Activated CD8-positive, alpha-beta T cell treated with anti-CD3 and anti-CD28 coated beads for 36 hours (primary cell): ENCODE data around the gene PLAAT2. TPM values are rescaled to one million over a fixed set of nuclear protein-coding genes. Genes with fewer than 3 reads are reported as not detected.
"Not testable (repeated sequence)": the region's sequence is repeated elsewhere in the genome, so short reads cannot be mapped to it uniquely, and the experiment has no call there.

Experiments
- ATAC-seq: fragments of 200-7000 bp; cut with Tn5 transposase; one replicate; pipeline ENCODE4 v1.10.0; 2021; ENCODE audit warnings: mild to moderate bottlenecking, moderate library complexity
- CTCF ChIA-PET: fragments of 350-600 bp; sonication (Branson Sonifier 250); formaldehyde crosslinking; loops from one replicate; lab custom pipeline; 2021; ENCODE audit warnings: antibody characterized with exemption; lab: Charles Lee
- POLR2A ChIA-PET: fragments of 350-600 bp; sonication (Branson Sonifier 250); formaldehyde crosslinking; loops from one replicate; lab custom pipeline; 2021; ENCODE audit warnings: antibody characterized with exemption; lab: Charles Lee
- DNase-seq: peaks from one replicate; pipeline ENCODE4 v3.0.0-alpha.2; 2020
- H3K27ac Mint-ChIP-seq: one replicate; pipeline ENCODE4 v1.8.0; 2021; ENCODE audit warnings: mild to moderate bottlenecking, mixed read lengths
- H3K27me3 Mint-ChIP-seq: one replicate; pipeline ENCODE4 v1.8.0; 2021; ENCODE audit warnings: mixed read lengths
- H3K36me3 Mint-ChIP-seq: one replicate; pipeline ENCODE4 v1.8.0; 2021; ENCODE audit warnings: low read depth, mixed read lengths
- H3K4me1 Mint-ChIP-seq: one replicate; pipeline ENCODE4 v1.8.0; 2021; ENCODE audit warnings: low read depth, mixed read lengths
- H3K4me3 Mint-ChIP-seq: one replicate; pipeline ENCODE4 v1.8.0; 2021; ENCODE audit warnings: mild to moderate bottlenecking, moderate library complexity, mixed read lengths
- H3K9me3 Mint-ChIP-seq: one replicate; pipeline ENCODE4 v1.8.0; 2021; ENCODE audit warnings: mixed read lengths
- CTCF ChIP-seq: fragments of 200-600 bp; IDR thresholded peaks from one replicate; pipeline ENCODE4 v1.8.0; 2022; ENCODE audit warnings: antibody characterized with exemption, mild to moderate bottlenecking
- intact Hi-C: fragments of 100-400 bp; cut with micrococcal nuclease; formaldehyde crosslinking; loops from one replicate; pipeline ENCODE4 v1.10.0; 2022
- total RNA-seq, 2 experiments: library from RNA; stranded (reverse); gene quantifications; one replicate each; pipeline ENCODE4 v1.2.3, GENCODE V29; 2021

PLAAT2 gene
- total RNA-seq, 2 experiments from 2014 or later = 0.38 TPM; not detected in 1

GRCh38 chr11:63548178-63548577 is 15.0 kb downstream of the PLAAT2 start:
- peaks cover 3% of the 10 kb centered on the region for H3K36me3 Mint-ChIP-seq
- no peak overlapping the region for H3K27ac Mint-ChIP-seq
- POLR2A ChIA-PET = interaction anchor here (6.7 kb wide), 1 partner anchor 12 kb away, joined by 107 read pairs; the partner anchor contains the start of gene PLAAT4
- CTCF ChIA-PET = no interaction called here
- no peaks in the 10 kb centered on the region for H3K9me3 Mint-ChIP-seq
- H3K27me3 Mint-ChIP-seq = no peaks in the 10 kb centered on the region
- H3K4me3 Mint-ChIP-seq = no peak overlapping the region
- DNase-seq = no peak
- H3K4me1 Mint-ChIP-seq = peaks cover 31% of the 10 kb centered on the region
- no peak for ATAC-seq
- TF ChIP-seq CTCF = no peak
- intact Hi-C loops = no loop called here

GRCh38 chr11:63547061-63547460 is 16.1 kb downstream of the PLAAT2 start:
- intact Hi-C loops = no loop called here
- ATAC-seq (no peak), DNase-seq (no peak)
- TF ChIP-seq CTCF = no peak
- ChIA-PET CTCF (interaction anchor here (2.8 kb wide), 1 partner anchor 11 kb away, joined by 7 read pairs; the partner anchor contains the start of gene PLAAT4), POLR2A (interaction anchor here (1.3 to 3.7 kb wide), 2 partner anchors 10 to 14 kb away, joined by 3 to 17 read pairs; partner anchors contain the start of gene PLAAT4)
- Mint-ChIP-seq H3K9me3 (no peaks in the 10 kb centered on the region), H3K4me3 (no peak overlapping the region), H3K4me1 (peaks cover 29% of the 10 kb centered on the region), H3K36me3 (peaks cover 3% of the 10 kb centered on the region), H3K27ac (peak overlapping the region; percentile 11), H3K27me3 (no peaks in the 10 kb centered on the region)

GRCh38 chr11:63543711-63544110 is 19.5 kb downstream of the PLAAT2 start:
- Mint-ChIP-seq H3K4me3 (no peak overlapping the region), H3K9me3 (no peaks in the 10 kb centered on the region), H3K36me3 (no peaks in the 10 kb centered on the region), H3K27ac (no peak overlapping the region), H3K4me1 (peaks cover 26% of the 10 kb centered on the region), H3K27me3 (no peaks in the 10 kb centered on the region)
- POLR2A ChIA-PET = interaction anchor here (2.8 kb wide), 1 partner anchor 7 kb away, joined by 13 read pairs; no protein-coding TSS in a partner anchor
- ATAC-seq (no peak), DNase-seq (no peak)
- no peak for TF ChIP-seq CTCF
- CTCF ChIA-PET = interaction anchor here (1.4 to 2.7 kb wide), 2 partner anchors 10 to 64 kb away, joined by 4 to 12 read pairs; no protein-coding TSS in a partner anchor
- intact Hi-C loops = no loop called here

GRCh38 chr11:63542506-63542905 is 20.7 kb downstream of the PLAAT2 start:
- intact Hi-C loops, H3K4me3 Mint-ChIP-seq, DNase-seq, H3K9me3 Mint-ChIP-seq, H3K27me3 Mint-ChIP-seq, ATAC-seq, H3K36me3 Mint-ChIP-seq: not testable (repeated sequence)
- ChIA-PET CTCF (interaction anchor here (2.7 kb wide), 1 partner anchor 63 kb away, joined by 12 read pairs; no protein-coding TSS in a partner anchor), POLR2A (interaction anchor here (2.8 kb wide), 1 partner anchor 9 kb away, joined by 13 read pairs; no protein-coding TSS in a partner anchor)
- Mint-ChIP-seq H3K4me1 (peaks cover 37% of the 10 kb centered on the region), H3K27ac (peak overlapping the region; percentile 25)

- peak overlapping the region; percentile 80 for H3K4me3 Mint-ChIP-seq
- intact Hi-C loops = no loop called here
- ATAC-seq = peak; percentile 21
- no peak for DNase-seq
- peak overlapping the region; percentile 87 for H3K27ac Mint-ChIP-seq
- H3K27me3 Mint-ChIP-seq = no peaks in the 10 kb centered on the region
- ChIA-PET CTCF (interaction anchor here (1.1 to 2.9 kb wide), 7 partner anchors 8 to 201 kb away, joined by 4 to 7 read pairs (median 7); partner anchors contain the start of gene PLAAT2), POLR2A (interaction anchor here (0.6 to 6.4 kb wide), 6 partner anchors 8 to 1721 kb away, joined by 3 to 107 read pairs (median 14); partner anchors contain the start of gene PLAAT2)
- no peak for TF ChIP-seq CTCF
- H3K4me1 Mint-ChIP-seq = peaks cover 76% of the 10 kb centered on the region
- H3K36me3 Mint-ChIP-seq = no peaks in the 10 kb centered on the region
- H3K9me3 Mint-ChIP-seq = no peaks in the 10 kb centered on the region
These were observed 25.7 kb downstream of the PLAAT2 start for GRCh38 chr11:63537293-63538101.
